Endodermal cell (in vitro differentiated cells): ENCODE data around the gene SHQ1. TPM values are rescaled to one million over a fixed set of nuclear protein-coding genes. Genes with fewer than 3 reads are reported as not detected.

Source experiments
- DNase-seq: peaks from one replicate; pipeline ENCODE4 v3.0.0-alpha.2; 2017
- H3K27ac ChIP-seq: 2 replicates; pipeline ENCODE4 v1.5.1; 2013; ENCODE audit warnings: mild to moderate bottlenecking, low read depth, low read length, moderate library complexity
- H3K27me3 ChIP-seq: 2 replicates; pipeline ENCODE4 v1.6.1; 2013; ENCODE audit warnings: mild to moderate bottlenecking, low read length, moderate library complexity; ENCODE audit not compliant: insufficient read depth, control insufficient read depth, poor library complexity, severe bottlenecking
- H3K36me3 ChIP-seq: 2 replicates; pipeline ENCODE4 v1.7.0; 2013; ENCODE audit warnings: mild to moderate bottlenecking, low read length, moderate library complexity; ENCODE audit not compliant: control insufficient read depth, insufficient read depth
- H3K4me1 ChIP-seq: one replicate; pipeline ENCODE4 v1.7.0; 2013; ENCODE audit warnings: low read length; ENCODE audit not compliant: control insufficient read depth, insufficient read depth
- H3K4me3 ChIP-seq: 2 replicates; pipeline ENCODE4 v1.5.1; 2013; ENCODE audit warnings: mild to moderate bottlenecking, low read length, moderate library complexity
- H3K9ac ChIP-seq: 2 replicates; pipeline ENCODE4 v1.6.1; 2013; ENCODE audit warnings: mild to moderate bottlenecking, low read length, moderate library complexity; ENCODE audit not compliant: poor library complexity, severe bottlenecking; ENCODE audit errors: extremely low read depth
- H3K9me3 ChIP-seq: 2 replicates; pipeline ENCODE4 v1.6.1; 2013; ENCODE audit warnings: mild to moderate bottlenecking, low read length, moderate library complexity; ENCODE audit not compliant: control insufficient read depth
- H3K27ac Mint-ChIP-seq: 2 replicates; pipeline ENCODE4 v1.8.0; 2020; ENCODE audit warnings: mixed read lengths
- H3K27me3 Mint-ChIP-seq: 2 replicates; pipeline ENCODE4 v1.8.0; 2021; ENCODE audit warnings: mild to moderate bottlenecking, mixed read lengths; ENCODE audit not compliant: insufficient read depth
- H3K36me3 Mint-ChIP-seq: 2 replicates; pipeline ENCODE4 v1.8.0; 2020; ENCODE audit warnings: low read depth, mixed read lengths
- H3K4me1 Mint-ChIP-seq: 2 replicates; pipeline ENCODE4 v1.8.0; 2020; ENCODE audit warnings: mixed read lengths
- H3K4me3 Mint-ChIP-seq: 2 replicates; pipeline ENCODE4 v1.8.0; 2020; ENCODE audit warnings: mild to moderate bottlenecking, moderate library complexity, mixed read lengths
- H3K9me3 Mint-ChIP-seq: 2 replicates; pipeline ENCODE4 v1.8.0; 2020; ENCODE audit warnings: mild to moderate bottlenecking, mixed read lengths
- WGBS, 2 experiments: methylation state at CpG; one replicate each; pipeline versions ENCODE4 v1.1.5 to v1.1.7; 2013; ENCODE audit warnings: missing lambda C conversion rate in 2 of 2, mixed read lengths in 1 of 2; ENCODE audit not compliant: insufficient coverage in 1 of 2, insufficient read length in 1 of 2; 5-methylcytosine and 5-hydroxymethylcytosine counted together
- total RNA-seq, 2 donors: library from RNA; stranded (reverse); fragmentation: NEBNext Ultra II Directional in 1 of 2; extraction: Animal tissue kit (Norgen Biotek cat#: 25700) in 1 of 2; gene quantifications; 2 replicates in 1 of 2; 3 replicates in 1 of 2; pipeline ENCODE4 v1.2.1, GENCODE V29; 2021
- TF ChIP-seq, protein P1 (sequence below): fragments of 200-600 bp; sonication (generic); conservative IDR thresholded peaks from 2 replicates; pipeline ENCODE4 v1.5.0; 2021; ENCODE audit warnings: antibody characterized with exemption, mild to moderate bottlenecking

Gene SHQ1
- total RNA-seq, 2 donors from 2014 or later, result 28.2 to 28.4 TPM

DNA sequence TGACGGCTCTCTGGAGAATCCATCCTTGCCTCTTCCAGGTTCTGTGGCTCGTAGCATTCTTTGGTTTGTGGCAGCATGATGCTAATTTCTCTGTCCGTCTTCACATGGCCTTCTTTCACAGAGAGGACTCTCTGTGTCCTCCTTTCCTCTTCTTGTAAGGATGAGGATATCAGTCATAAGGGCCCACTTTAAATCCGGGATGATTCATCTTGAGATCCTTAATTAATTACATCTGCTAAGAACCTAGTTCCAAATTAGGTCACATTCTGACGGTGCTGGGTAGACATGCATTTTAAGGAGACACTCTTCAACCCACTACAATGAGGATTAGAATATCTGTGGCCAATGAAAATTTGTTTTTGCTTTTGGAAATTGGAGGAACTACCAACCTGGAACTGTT is 23.9 kb upstream of the SHQ1 start:
- no peaks in the 10 kb centered on the region for H3K4me1 Mint-ChIP-seq
- peaks cover 8% of the 10 kb centered on the region for H3K27me3 Mint-ChIP-seq
- no peaks in the 10 kb centered on the region for H3K36me3 Mint-ChIP-seq

DNA sequence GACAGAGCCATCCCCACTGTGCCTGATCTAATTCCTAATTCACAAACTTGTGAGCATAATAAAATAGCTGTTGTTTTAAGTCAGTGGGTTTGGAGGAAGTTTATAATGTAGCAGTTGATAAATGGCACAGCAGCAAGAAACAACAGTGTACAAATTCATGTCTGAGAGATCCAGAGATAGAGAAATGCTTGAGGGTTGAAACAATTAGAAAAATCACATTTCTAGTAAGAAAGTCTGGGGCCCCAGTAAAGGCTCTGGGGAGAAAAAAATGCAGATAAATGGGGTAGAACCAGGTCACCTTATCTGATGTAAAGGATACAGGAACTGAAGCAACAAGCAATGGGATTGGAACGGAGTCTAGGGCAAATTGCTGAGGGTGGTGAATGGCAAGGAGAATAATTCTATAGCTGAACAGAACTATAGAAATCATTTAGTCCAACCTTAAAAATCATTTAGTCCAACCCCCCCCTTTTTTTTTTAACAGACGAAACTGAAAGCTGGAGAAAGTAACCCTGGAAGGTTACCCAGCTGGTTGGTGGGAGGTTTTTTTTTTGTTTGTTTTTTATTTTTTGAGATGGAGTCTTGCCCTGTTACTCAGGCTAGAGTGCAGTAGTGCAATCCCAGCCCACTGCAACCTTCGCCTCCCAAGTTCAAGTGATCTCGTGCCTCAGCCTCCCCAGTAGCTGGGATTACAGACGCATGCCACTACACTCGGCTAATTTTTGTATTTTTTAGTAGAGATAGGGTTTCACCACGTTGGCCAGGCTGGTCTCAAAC is 14.3 kb upstream of the SHQ1 start:
- DNase-seq, result no peak
- 87% methylated on average over 7 of the region's 7 CpGs; no CpG with 5 or more reads in 1 of the 2 experiments for WGBS, 2 experiments
- Mint-ChIP-seq H3K36me3 (no peaks in the 10 kb centered on the region), H3K9me3 (no peaks in the 10 kb centered on the region), H3K27ac (no peak overlapping the region), H3K27me3 (peaks cover 4% of the 10 kb centered on the region), H3K4me1 (no peaks in the 10 kb centered on the region), H3K4me3 (no peak overlapping the region)
- TF ChIP-seq, protein P1, sequence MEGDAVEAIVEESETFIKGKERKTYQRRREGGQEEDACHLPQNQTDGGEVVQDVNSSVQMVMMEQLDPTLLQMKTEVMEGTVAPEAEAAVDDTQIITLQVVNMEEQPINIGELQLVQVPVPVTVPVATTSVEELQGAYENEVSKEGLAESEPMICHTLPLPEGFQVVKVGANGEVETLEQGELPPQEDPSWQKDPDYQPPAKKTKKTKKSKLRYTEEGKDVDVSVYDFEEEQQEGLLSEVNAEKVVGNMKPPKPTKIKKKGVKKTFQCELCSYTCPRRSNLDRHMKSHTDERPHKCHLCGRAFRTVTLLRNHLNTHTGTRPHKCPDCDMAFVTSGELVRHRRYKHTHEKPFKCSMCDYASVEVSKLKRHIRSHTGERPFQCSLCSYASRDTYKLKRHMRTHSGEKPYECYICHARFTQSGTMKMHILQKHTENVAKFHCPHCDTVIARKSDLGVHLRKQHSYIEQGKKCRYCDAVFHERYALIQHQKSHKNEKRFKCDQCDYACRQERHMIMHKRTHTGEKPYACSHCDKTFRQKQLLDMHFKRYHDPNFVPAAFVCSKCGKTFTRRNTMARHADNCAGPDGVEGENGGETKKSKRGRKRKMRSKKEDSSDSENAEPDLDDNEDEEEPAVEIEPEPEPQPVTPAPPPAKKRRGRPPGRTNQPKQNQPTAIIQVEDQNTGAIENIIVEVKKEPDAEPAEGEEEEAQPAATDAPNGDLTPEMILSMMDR, result no peak
- no peaks in the 10 kb centered on the region for H3K4me1 ChIP-seq
- H3K9ac ChIP-seq, result no peak overlapping the region
- no peaks in the 10 kb centered on the region for H3K27me3 ChIP-seq
- H3K27ac ChIP-seq, result no peak overlapping the region
- no peak overlapping the region for H3K4me3 ChIP-seq
- H3K36me3 ChIP-seq, result no peaks in the 10 kb centered on the region
- H3K9me3 ChIP-seq, result no peaks in the 10 kb centered on the region

More for the DNA sequence above, 23.9 kb upstream of the SHQ1 start:
- no peak overlapping the region for H3K4me3 ChIP-seq
- peaks cover 10% of the 10 kb centered on the region for H3K27me3 ChIP-seq
- no peak overlapping the region for H3K9ac ChIP-seq
- no peaks in the 10 kb centered on the region for H3K4me1 ChIP-seq
- no peak overlapping the region for H3K27ac Mint-ChIP-seq
- 92 to 94% methylated on average over 4 to 5 of the region's 5 CpGs for WGBS, 2 experiments
- no peaks in the 10 kb centered on the region for H3K9me3 Mint-ChIP-seq
- no peak for DNase-seq
- H3K36me3 ChIP-seq, result no peaks in the 10 kb centered on the region
- H3K9me3 ChIP-seq, result no peaks in the 10 kb centered on the region
- H3K4me3 Mint-ChIP-seq, result no peak overlapping the region
- TF ChIP-seq, protein P1, result no peak
- no peak overlapping the region for H3K27ac ChIP-seq

DNA sequence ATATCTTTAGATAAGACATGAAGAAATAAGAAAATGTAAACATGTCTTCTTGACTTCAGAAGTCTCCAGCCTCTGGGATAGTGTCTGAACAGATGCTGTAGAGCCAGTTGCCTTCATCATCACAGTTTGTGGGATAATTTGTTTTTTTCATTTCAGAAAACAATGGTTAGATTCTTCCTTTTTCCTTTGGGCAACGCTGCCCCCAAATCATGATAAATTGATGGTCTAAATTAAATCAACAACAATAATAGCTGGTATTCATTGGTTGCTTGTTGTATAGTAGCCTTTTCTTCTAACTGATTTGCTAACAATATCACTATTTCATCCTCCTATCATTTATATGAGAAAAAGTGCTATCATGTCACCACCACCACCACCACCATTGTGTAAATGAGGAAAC is 12.6 kb upstream of the SHQ1 start:
- H3K36me3 Mint-ChIP-seq, result no peaks in the 10 kb centered on the region
- H3K9ac ChIP-seq, result no peak overlapping the region
- H3K4me3 Mint-ChIP-seq, result no peak overlapping the region
- no peak overlapping the region for H3K4me3 ChIP-seq
- H3K9me3 Mint-ChIP-seq, result no peaks in the 10 kb centered on the region
- no peaks in the 10 kb centered on the region for H3K36me3 ChIP-seq
- H3K4me1 Mint-ChIP-seq, result no peaks in the 10 kb centered on the region
- DNase-seq, result no peak
- no peaks in the 10 kb centered on the region for H3K4me1 ChIP-seq
- H3K27me3 Mint-ChIP-seq, result no peaks in the 10 kb centered on the region
- no peak overlapping the region for H3K27ac ChIP-seq
- WGBS, 2 experiments, result no CpG with 5 or more reads among the region's 1 CpG
- no peaks in the 10 kb centered on the region for H3K27me3 ChIP-seq
- TF ChIP-seq, protein P1, result no peak
- H3K27ac Mint-ChIP-seq, result no peak overlapping the region
- H3K9me3 ChIP-seq, result no peaks in the 10 kb centered on the region
